Measurements from ENCODE around the gene FZR1. TPM values are rescaled to one million over a fixed set of nuclear protein-coding genes. Genes with fewer than 3 reads are reported as not detected.
A peak's percentile ranks its signal among the peaks of the same experiment; 100 is the strongest.
"Not testable (repeated sequence)": the region's sequence is repeated elsewhere in the genome, so short reads cannot be mapped to it uniquely, and the experiment has no call there.

The FZR1 gene
- total RNA-seq, 1 donor from 2014 or later = 84.7 TPM

DNA sequence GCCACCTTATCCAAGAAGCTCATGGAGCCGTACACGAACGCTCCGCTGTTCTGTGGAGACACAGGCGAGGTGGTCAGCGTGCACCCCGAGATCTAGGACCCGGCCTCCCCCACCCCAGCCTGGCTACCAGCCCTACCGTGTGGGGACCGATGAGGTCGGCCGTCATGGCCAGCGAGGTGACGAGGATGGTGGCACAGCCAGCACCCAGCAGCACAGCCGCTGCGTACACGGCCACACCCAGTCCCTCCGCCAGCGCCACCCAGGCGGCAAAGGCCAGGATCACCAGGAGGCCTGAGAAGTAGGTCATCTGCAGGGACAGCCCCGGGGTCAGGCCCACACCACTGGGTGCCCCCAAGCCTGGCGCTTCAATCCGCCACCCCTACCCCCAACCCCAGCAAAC lies 40.0 kb downstream of the FZR1 start:
- DNase-seq (ENCODE audit: low spot score) = no peak

DNA sequence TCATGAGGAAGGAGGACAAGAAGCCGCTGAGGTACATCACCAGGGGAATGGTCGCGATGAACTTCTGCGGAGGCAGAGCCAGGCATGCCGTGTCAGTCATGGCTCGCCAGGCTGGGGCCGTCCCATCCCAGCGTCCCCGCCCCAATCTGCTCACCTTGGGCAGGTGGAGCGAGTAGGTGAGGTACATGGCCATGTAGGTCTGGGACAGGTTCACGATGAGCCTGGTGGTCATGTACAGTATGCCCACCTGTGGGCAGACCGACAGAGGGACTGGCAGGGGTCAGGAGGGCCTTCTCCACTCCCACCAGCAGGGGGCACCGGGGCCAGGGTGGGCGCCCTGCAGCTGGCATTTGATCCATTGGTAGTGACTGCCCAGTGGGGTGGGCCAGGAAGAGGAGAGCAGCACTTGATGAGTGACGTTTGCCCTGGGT lies 41.2 kb downstream of the FZR1 start:
- DNase-seq (ENCODE audit: low spot score) = no peak

DNA sequence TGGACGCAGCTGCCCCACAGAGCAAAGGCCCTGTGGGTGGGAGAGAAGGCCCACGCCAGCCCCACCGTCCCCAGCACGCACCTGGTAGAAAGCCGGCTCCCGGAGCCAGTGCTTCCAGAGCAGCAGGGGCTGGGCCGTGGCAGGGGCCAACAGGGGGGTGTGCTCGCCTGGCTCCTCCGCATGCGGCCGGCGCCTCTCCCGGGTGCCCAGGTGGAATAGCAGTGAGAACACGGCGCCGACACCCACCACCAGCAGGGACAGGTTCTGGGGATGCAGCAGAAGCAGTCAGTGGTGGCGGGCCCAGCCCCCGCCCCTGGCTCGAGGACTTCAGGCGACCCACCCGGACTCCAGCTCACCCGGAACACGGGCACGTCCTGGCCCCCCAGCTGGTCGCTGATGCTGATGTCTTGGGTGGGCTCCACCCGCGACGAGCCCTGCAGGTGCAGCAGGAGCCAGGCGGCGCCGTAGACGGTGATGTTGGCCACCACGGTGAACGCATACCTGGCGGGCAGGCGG lies 41.7 kb downstream of the FZR1 start:
- no peak for DNase-seq (ENCODE audit: low spot score)

DNA sequence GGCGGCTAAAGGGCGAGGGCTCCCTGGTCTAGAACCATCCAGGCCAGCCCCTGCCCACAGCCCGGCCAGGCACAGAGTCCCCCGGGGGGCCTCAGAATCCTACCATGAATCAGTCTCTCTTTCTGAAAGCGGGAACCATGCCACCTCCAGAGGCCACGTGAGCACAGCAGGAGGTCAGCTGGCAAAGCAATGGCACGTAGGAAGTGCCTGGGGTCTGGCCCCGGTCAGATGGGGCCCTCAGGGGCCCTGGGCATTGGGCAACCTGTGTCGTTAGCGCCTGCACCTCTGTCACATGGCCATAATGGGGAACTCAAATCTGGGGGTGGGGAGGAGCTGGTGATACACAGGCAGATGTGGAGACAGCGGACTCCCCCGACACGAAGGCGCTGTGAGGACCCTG lies 42.5 kb downstream of the FZR1 start:
- DNase-seq (ENCODE audit: low spot score) = no peak

DNA sequence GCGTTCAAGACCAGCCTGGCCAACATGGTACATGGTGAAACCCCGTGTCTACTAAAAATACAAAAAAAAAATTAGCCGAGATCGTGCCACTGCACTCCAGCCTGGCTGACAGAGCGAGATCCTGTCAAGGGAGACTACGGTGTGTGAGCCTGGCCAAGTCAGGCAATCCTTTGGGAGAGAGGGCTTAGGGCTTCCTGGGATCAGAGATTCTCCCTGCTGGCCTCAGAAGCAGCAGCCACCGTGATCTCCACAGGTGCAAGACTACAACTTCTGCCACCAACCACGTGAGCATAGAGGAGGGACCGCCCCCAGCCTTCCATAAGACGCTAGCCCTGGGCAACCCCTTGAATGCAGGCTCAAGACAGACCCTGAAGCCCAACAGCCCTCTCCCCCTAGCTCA lies 43.7 kb downstream of the FZR1 start:
- no peak for DNase-seq (ENCODE audit: low spot score)

DNA sequence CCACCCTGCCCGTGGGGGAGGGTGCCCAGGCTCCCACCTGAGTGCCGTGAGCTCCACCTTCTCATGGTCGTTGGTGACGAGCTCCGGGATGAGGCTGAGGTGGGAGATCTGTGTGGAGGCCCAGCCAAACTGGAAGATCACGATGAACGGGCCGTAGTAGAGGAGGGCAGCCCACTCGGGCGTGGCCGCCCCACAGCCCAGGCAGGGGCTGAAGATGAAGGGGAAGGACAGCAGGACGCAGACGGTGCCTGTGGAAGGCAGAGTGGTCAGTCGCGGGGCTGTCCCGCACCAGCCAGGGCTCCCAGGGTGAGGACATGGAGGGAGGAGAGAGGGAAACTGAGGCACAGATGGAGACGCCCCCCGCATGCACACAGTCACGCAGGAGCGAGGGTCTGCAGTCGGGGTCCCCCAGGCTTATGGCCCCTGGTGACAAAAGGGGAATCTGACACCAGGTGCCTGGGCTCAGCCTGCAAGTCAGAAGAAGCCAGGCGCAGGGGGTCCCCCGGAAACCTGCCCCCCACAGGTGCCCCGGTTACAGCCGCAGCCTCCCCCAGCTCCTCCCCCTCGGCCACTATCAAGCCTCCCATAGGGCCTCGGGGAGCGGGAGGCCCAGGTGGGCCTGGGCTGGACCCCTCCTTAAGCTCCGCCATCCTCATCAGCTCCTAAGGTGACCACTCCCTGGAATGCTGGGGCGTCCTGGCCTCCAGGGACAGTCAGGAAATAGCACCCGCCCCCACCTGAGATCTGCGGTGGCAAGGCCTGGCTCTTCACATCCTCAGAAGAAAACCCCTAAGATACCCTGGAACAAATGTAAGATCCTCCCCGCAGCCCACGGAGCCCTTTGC lies 45.1 kb downstream of the FZR1 start:
- DNase-seq (ENCODE audit: low spot score) = no peak

DNA sequence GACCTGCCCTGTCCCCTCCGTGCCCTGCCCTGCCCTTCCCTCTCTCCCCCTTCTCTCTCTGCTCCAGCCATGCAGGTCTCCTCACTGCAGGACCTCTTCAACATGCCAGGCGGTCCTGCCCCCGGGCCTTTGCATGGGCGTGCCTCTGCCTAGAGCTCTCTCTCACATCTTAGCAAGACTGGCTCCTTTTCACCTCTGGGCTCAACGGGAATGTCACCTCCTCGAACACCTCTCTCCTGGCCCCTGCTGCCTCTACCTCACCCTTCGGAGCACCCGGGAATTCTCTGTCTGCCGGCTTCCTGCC lies 45.6 kb downstream of the FZR1 start:
- no peak for DNase-seq (ENCODE audit: low spot score)

DNA sequence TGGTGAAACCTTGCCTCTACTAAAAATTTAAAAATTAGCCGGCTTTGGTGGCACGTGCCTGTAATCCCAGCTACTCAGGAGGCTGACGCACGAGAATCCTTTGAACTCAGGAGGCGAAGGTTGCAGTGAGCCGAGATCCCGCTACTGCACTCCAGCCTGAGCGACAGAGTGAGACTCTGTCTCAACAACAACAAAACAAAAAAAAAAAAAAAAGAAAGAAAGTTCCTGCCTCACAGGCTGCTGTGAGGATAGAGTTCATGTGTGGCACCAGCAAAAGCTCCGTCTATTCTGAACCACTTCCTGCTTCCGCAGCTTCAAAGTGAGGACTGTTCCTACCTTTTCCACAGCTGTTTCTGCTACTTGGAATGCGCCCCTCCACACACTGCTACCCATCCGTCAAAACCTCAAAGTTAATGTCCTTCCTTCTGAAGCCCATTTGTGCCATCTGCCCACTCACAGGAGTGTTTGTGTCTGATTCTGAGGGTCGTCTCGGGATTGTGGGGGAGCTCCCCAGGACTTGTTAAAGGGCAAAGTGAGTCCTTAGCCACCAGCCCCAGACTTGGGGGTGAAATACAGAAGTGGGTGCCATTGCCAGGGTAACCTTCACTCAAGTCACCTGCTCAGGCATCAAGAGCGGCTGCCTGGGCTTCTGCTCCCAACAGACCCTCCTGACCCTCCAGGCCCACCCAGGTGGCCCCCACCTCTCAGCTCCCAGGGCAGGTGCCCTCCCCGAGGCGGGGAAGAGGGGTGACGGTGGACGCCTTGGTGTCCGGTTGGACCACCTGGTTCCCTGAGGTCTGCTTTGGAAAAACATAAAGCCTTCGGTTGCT lies 48.4 kb downstream of the FZR1 start:
- no peak for DNase-seq (ENCODE audit: low spot score)

DNA sequence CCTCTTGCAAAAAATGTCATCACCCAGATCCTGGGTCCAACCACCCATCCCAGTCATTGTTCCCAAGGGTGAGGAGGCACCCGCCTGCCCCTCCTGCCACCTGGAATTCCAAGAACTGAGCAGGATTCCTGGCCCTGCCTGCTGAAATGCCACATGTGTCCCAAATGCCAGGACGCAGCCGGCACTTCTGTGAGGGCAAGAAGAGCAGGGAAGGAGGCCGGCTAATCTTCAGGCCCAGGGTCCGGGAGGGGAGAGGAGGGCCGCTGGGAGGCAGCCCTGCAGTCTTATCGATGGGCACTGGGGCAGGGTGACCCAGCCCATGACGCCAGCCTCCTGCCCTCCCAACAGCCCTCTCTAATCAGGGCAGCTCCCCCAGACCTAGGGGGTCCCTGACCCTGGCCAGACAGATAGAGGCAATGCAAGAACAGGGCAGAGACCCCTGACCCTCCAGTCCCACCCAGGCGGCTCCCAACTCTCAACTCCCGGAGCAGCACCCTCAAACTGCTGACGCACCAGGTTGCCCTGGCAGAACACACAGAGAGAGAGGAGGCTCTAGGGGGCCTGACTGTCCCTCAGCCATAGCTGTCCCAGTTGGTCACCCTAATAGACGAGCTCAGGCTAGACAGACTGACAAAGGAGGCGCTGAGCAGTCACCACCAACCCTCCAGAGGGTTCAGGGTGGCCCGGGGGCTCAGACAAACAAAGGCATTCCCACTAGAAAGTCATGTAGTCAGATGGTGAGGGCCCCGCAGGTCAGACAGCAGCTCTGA lies 49.7 kb downstream of the FZR1 start:
- no peak for DNase-seq (ENCODE audit: low spot score)

DNA sequence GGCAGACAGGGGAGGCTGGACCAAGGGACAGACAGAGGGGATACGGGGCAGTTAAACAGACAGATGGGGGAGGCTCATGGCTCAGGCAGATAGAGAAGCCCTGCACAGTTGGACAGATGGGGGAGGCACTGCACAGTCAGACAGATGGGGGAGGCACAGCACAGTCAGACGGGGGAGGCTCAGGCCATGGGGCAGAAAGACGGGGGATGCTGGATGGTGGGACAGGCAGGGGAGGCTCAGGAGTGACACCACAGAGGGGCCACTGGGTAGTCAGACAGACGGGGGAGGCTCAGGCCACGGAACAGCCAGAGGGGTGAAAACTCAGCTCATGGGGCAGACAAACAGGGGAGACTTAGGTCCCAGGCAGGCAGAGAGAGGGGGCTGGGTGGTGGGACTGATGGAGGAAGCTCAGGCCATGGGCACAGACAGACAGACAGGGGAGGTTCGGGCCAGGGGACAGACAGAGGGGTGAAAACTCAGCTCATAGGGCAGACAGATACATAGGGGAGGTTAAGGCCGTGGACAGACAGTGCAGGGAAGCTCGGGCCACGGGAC lies 50.4 kb downstream of the FZR1 start:
- no peak for DNase-seq (ENCODE audit: low spot score)

DNA sequence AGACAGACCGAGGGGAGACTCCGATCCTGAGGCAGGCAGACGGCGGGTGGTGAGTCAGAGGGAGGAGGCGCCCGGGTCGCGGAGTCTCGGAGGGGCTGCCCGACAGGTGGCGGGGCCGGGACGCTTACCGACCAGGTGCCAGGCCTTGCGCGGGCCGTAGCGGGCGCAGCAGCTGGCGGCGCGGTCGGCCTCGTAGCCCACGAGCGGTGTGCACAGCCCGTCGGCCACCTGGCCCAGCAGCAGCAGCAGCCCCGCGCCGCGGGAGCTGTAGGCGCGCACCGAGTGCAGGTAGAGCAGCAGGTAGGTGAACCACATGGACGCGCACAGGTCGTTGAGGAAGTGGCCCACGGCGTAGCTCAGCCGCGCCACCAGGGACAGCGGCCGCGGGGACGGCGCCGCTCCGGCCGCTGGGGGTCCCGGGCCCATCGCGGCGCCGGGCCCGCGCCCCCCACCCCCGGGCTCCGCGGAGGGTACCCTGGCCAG lies 50.9 kb downstream of the FZR1 start:
- DNase-seq (ENCODE audit: low spot score) = no peak

DNA sequence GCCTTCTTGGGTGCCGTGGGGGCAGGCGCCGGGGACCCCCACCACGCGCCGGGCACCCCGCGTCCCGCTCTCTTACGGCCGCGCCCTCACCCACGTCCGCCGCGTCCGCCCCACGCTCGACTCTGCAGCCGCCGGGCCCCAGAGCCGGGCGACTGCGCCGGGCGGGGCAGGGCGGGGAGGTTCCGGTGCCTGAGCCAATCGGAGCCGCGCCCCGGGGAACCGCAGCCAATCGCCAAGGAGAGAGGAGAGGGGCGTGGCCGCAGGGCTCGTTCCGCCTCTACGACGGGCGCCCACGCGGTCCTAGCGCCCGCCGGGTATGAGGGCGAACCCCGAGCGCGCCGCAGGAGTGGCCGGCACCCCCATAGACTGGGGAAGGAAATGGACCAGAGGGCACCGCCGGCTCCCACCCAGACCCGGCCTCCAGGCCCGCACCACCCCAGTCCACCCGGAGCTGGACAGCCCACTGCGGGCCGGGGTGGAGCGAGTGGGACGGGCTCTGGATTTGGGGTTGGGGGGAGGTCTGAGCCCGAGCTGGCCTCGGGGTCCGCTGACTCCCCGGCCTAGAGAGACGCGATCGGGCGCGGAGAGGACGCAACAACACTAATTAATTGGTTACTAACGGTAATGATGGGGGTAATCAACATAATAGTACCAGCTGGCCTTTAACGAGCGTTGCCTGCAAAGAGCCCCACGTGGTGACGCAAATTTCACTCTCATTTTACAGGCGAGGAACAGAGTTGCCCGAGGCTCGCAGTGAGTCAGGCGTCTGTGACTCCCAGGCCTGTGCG lies 51.5 kb downstream of the FZR1 start, which contains the start of gene MFSD12:
MFSD12 (minus strand) TSS at position 126 of the 788 bp plus-strand sequence. CDS start 183 bp downstream, outside the sequence.
- DNase-seq (ENCODE audit: low spot score) = peak; percentile 94

DNA sequence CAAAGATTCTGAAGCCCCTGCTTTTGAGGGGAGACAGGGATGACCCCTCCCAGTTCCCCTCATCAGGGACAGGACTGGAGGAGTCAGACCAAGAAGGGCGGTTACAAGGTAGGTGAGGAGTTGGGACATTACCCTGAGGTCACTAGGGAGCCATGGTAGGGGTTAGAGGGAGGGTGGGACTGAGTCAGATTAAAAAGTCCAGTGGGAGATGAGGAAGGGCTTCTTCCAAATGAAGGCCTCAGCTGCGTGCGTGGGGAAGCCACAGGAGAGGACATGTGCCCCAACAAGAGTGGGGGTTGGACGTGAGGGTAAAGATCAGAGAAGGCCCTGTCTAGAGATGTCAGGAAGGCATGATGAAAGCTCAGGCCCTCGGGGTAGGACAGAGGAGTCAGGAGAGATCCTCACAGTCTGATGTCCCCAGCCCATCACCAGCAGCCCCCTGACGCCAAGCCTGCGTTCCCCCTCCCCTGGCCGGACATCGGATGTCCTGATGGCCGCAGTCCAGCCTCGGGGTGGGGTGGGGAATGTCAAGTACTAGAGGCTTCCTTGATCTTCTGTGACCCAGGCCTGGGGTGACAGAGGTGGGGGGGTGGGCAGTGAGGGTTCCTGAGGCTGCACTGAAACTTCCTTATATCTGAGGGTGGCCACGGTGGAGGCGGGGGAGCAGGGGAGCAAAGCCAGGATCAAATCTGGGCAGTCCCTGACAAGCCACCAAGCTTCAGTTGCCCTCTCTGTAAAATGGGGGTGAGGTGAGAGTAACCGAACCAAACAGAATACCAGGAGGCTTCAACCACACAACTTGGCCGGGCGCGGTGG lies 57.8 kb downstream of the FZR1 start:
- no peak for DNase-seq (ENCODE audit: low spot score)

DNA sequence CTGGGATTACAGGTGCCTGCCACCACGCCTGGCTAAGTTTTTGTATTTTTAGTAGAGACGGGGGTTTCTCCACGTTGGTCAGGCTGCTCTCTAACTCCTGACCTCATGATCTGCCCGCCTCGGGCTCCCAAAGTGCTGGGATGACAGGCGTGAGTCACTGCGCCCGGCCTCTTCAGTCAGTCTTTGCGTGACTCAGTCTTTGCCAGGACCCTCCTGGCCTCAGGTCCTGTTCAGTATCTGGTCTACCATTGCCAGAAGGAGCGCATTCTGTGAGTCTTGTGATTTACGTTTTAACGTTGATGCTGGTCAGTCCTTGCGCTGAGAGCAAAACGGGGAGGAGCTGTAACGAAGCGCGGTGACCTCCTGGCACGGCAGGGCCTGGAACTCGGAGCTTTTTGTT lies 59.0 kb downstream of the FZR1 start:
- DNase-seq (ENCODE audit: low spot score) = no peak

DNA sequence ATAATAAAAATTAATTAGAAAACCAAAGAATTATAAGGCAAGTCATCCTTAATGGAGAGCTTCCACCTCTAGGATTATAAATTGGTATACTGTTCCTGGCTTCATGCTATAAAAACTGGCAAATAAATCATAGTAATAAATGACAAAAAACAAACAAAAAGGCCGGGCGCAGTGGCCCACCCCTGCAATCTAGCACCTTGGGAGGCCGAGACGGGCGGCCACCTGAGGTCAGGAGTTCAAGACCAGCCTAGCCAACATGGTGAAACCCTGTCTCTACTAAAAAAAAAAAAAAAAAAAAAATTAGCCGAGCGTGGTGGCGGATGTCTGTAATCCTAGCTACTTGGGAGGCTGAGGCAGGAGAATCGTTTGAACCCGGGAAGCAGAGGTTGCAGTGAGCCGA lies 63.9 kb downstream of the FZR1 start:
- DNase-seq (ENCODE audit: low spot score) = not testable (repeated sequence)

DNA sequence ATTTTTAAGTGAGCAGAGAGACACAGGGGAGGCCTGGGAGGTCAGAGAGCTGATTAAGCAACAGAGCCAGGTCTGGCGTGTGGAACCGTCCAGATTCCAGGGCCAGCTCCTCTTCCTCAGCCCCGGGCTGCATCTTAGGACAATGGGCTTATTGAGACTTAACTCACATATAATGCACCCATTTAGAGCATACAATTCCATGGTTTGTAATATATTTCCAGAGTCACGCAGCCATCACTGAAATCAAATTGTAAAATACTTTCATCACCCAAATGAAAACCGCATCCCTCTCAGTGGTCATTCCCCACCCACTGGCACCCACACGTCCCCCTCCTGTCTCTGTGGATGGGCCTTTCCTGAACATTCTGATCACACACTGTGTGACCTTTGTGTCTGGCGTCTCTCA lies 64.5 kb downstream of the FZR1 start:
- DNase-seq (ENCODE audit: low spot score) = no peak

DNA sequence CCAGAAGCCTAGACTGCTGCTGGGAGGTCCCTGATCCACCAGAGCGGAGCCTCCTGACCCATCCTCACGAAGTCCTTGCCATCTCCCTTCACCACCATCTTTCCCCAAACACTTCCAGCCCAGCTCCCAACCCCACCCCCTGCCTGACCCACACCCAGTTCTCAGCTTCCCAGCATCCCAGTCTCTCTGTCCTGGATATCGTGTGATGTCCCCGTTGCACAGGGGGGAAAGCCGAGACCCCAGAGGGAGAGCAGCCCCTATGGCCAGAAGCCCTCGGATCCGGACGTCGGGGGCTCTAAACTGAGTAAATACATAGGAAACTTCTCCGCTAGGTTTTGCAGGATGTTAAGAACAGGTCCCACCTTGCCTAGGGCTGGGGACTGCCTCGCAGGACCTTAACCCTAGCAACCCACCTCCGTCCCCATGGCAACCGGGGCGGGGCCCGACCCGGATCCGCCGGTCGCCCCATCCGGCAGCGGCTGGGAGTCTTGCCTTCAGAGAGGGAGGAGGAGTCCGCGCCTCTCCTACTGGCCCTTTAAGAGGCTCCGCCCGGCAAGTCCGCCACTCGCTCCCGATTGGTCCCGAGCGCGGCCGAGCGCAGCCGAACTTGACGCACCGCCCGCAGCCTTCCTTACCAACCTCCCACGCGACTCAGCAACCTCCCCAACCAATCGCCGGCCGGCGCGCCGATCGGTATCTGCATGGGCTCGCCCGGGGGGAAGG lies 66.2 kb downstream of the FZR1 start:
- peak; percentile 100 for DNase-seq (ENCODE audit: low spot score)

DNA sequence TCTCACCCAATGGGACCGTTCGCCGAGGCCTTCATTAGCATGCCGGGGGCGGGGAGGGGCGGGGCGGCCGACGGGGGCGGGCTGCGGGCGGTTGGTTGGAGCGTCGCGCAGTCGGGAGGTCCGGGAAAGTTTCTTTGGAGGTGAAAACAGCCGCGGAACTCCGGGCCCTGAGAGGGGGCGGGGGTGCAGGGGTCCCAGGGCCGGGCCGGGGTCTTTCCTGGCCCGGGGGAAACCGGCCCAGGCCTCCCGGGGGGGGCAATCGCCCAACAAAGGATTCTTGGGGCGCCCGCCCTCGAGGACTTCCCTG lies 66.7 kb downstream of the FZR1 start, which contains the start of gene HMG20B:
HMG20B (plus strand) TSS at position 90 of the 307 bp plus-strand sequence. CDS start 366 bp downstream, outside the sequence.
- no peak for DNase-seq (ENCODE audit: low spot score)

DNA sequence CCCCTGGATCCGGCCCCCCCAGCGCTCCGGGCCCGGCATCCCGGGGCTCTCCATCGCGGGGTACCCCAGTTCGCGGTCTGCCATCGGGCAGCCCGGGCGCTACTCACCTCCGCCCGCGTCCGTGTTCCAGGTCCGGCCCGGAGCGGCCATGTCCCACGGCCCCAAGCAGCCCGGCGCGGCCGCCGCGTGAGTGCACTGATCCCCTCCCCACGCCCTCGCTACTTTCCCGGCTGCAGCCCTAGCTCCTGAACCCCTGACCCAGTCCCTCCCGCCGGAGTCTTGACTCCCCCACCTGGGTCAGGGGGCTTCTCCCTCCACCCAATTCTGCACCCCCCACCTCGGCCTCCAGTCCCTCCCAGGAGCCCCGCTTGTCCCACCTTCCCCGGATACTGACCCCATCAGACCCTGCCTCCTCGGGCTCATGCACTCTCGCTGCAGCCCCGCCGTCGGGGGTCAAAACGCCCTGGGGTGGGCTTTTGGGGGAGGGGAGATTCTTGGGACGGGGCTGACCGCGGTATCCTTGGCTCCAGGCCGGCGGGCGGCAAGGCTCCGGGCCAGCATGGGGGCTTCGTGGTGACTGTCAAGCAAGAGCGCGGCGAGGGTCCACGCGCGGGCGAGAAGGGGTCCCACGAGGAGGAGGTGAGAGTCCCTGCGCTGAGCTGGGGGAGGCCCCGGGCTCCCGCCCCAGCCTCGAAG lies 67.2 kb downstream of the FZR1 start:
- no peak for DNase-seq (ENCODE audit: low spot score)
